Ovary (tissue), 3 donors: ENCODE results near the gene THRB.

Experiments used
- CTCF ChIP-seq, 3 donors: fragments of 450-650 bp in 2 of 3; fragments of 200-600 bp in 1 of 3; IDR thresholded peaks; one replicate each; pipeline versions ENCODE4 v1.5.1 to v1.8.0; 2016 to 2022; ENCODE audit warnings: antibody characterized with exemption in 3 of 3, mild to moderate bottlenecking in 1 of 3
- EP300 ChIP-seq: sonication (generic); formaldehyde crosslinking; IDR thresholded peaks from one replicate; pipeline ENCODE4 v1.6.1; 2017; ENCODE audit warnings: antibody characterized with exemption
- POLR2A ChIP-seq: fragments of 450-650 bp; IDR thresholded peaks from one replicate; pipeline ENCODE4 v1.6.1; 2017; ENCODE audit warnings: antibody characterized with exemption, mild to moderate bottlenecking, moderate library complexity
- donor health status: DM: no; HTN: no; CAD: no.

GRCh38 chr3:24128199-24129005, 366.2 kb downstream of the THRB start:
- no peak for TF ChIP-seq CTCF (IDR thresholded peaks at IDR 0.05)
- no peak for TF ChIP-seq POLR2A
- no peak for TF ChIP-seq EP300
